GM12891 (cell line): ENCODE results near the gene KRTAP4-6.

Experiments used
- PAX5 ChIP-seq: IDR thresholded peaks from 2 replicates; pipeline ENCODE4 v1.6.1; 2011; ENCODE audit warnings: low read length, moderate library complexity, mild to moderate bottlenecking; ENCODE audit not compliant: insufficient read depth, severe bottlenecking
- POLR2A ChIP-seq: IDR thresholded peaks from 2 replicates; pipeline ENCODE4 v1.6.1; 2011; ENCODE audit warnings: low read depth, low read length, control low read depth
- POLR2AphosphoS5 ChIP-seq: IDR thresholded peaks from 2 replicates; pipeline ENCODE4 v1.6.1; 2011; ENCODE audit warnings: low read depth, low read length, control low read depth
- POU2F2 ChIP-seq: IDR thresholded peaks from 2 replicates; pipeline ENCODE4 v1.6.1; 2011; ENCODE audit warnings: low read depth, mild to moderate bottlenecking, control low read depth, low read length, moderate library complexity
- TAF1 ChIP-seq: IDR thresholded peaks from 2 replicates; pipeline ENCODE4 v1.6.1; 2011; ENCODE audit warnings: low read depth, low read length, control low read depth

DNA sequence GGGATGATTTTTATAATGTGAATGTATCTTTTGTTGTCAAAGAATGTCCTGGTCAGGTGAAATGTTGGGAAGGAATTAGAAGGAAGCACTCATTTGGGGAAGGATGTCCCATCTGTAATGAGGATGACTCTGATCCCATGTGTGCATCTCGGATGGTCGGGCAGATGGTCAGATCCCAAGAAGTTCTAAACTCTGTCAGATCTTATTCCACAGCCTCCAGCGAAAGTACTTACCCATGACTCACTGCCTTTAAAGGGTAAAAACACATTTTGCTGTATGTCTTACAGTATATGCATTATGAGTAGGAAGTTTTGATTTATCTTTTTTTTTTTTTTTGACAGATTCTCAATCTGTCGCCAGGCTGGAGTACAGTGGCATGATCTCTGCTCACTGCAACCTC is 21.6 kb downstream of the KRTAP4-6 start:
- TF ChIP-seq POLR2AphosphoS5 = no peak
- no peak for TF ChIP-seq POLR2A
- no peak for TF ChIP-seq TAF1
- no peak for TF ChIP-seq POU2F2
- no peak for TF ChIP-seq PAX5
